ENCODE results near the gene NDUFA3. TPM values are rescaled to one million over a fixed set of nuclear protein-coding genes. Genes with fewer than 3 reads are reported as not detected.

The NDUFA3 gene
- total RNA-seq, 1 experiment from 2014 or later, result 134 TPM

- CTCF ChIA-PET, result interaction anchor here (0.5 kb wide), 1 partner anchor 184 kb away, joined by 3 read pairs; no protein-coding TSS in a partner anchor
- H3K9me2 ChIP-seq (ENCODE audit: insufficient read depth), result no peaks in the 10 kb centered on the region
- H3K4me3 ChIP-seq, result no peak overlapping the region
- H2AFZ ChIP-seq, result no peak overlapping the region
- intact Hi-C loops (cut with micrococcal nuclease; ENCODE audit: unreplicated experiment), result no loop called here
- H3K4me1 ChIP-seq (replicated peaks; ENCODE audit: insufficient read depth), result no peaks in the 10 kb centered on the region
- no peak overlapping the region for H3K4me2 ChIP-seq
- H3K36me3 ChIP-seq (ENCODE audit: low read depth), result peaks cover 36% of the 10 kb centered on the region
- H3K79me2 ChIP-seq (ENCODE audit: low read depth), result peaks cover 28% of the 10 kb centered on the region
- H3F3A ChIP-seq (ENCODE audit: insufficient read depth, low read depth), result peaks cover 25% of the 10 kb centered on the region; the same call in 1 of the 2 replicates
- BruUV-seq (replicated peaks), result no TSS peak
- peaks cover 43% of the 10 kb centered on the region for H4K20me1 ChIP-seq (ENCODE audit: insufficient read depth)
- H3K27me3 ChIP-seq (ENCODE audit: insufficient read depth, low read depth), result no peaks in the 10 kb centered on the region
- DNase-seq, result no peak
- no peak overlapping the region for H3K27ac ChIP-seq
- POLR2A ChIA-PET (ENCODE audit: unreplicated experiment), result no interaction called here
- H3K9me3 ChIP-seq (ENCODE audit: insufficient read depth, low read depth), result no peaks in the 10 kb centered on the region
- no peak for TF ChIP-seq EZH2 (IDR thresholded peaks at IDR 0.05; ENCODE audit: low read depth)
- TF ChIP-seq CTCF (conservative IDR thresholded peaks at IDR 0.05), result no peak
Observed at GRCh38 chr19:54145541-54146158, 43.0 kb downstream of the NDUFA3 start.

DNA sequence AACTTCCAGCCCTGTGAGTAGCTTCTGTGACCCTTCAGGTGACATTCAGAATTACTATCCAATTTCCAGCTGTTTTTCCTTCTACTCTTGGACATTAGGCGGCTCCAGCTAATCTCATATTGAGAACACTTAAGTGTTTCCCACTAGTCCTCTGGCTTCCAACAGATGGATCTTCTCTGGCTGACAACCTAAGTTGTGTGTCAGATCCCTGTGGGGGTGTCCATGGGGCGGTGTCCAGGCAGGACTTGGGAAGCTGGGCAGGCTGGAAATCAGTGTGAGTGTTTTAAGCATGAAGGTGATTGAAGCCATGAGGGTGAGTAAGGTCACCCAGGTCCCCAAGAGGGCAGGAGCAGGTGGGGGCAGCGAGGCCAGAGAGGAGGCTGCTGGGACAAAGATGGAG is 45.0 kb downstream of the NDUFA3 start:
- Histone ChIP-seq H3F3A (ENCODE audit: insufficient read depth, low read depth) (peaks cover 40% of the 10 kb centered on the region; the same call in 1 of the 2 replicates), H3K4me2 (no peak overlapping the region), H2AFZ (no peak overlapping the region), H3K9me2 (ENCODE audit: insufficient read depth) (no peaks in the 10 kb centered on the region), H3K9me3 (ENCODE audit: insufficient read depth, low read depth) (no peaks in the 10 kb centered on the region), H3K79me2 (ENCODE audit: low read depth) (peaks cover 8% of the 10 kb centered on the region), H3K36me3 (ENCODE audit: low read depth) (peaks cover 32% of the 10 kb centered on the region), H3K4me3 (no peak overlapping the region), H3K27ac (no peak overlapping the region), H3K4me1 (replicated peaks; ENCODE audit: insufficient read depth) (no peaks in the 10 kb centered on the region), H3K27me3 (ENCODE audit: insufficient read depth, low read depth) (no peaks in the 10 kb centered on the region), H4K20me1 (ENCODE audit: insufficient read depth) (peaks cover 41% of the 10 kb centered on the region)
- BruUV-seq (replicated peaks), result no TSS peak
- ChIA-PET CTCF (no interaction called here), POLR2A (ENCODE audit: unreplicated experiment) (interaction anchor here (0.6 kb wide), 1 partner anchor 11 kb away, joined by 7 read pairs; no protein-coding TSS in a partner anchor)
- DNase-seq, result no peak
- intact Hi-C loops (cut with micrococcal nuclease; ENCODE audit: unreplicated experiment), result no loop called here
- no peak for TF ChIP-seq CTCF (conservative IDR thresholded peaks at IDR 0.05)

GRCh38 chr19:54148158-54148557 is 45.5 kb downstream of the NDUFA3 start:
- no peaks in the 10 kb centered on the region for H3K27me3 ChIP-seq (ENCODE audit: insufficient read depth, low read depth)
- intact Hi-C loops (cut with micrococcal nuclease; ENCODE audit: unreplicated experiment), result no loop called here
- no peak for DNase-seq
- CTCF ChIA-PET, result no interaction called here
- peaks cover 45% of the 10 kb centered on the region; the same call in 1 of the 2 replicates for H3F3A ChIP-seq (ENCODE audit: insufficient read depth, low read depth)
- BruUV-seq (replicated peaks), result no TSS peak
- H3K36me3 ChIP-seq (ENCODE audit: low read depth), result peaks cover 27% of the 10 kb centered on the region
- H3K27ac ChIP-seq, result no peak overlapping the region
- H3K4me3 ChIP-seq, result no peak overlapping the region
- no peaks in the 10 kb centered on the region for H3K9me3 ChIP-seq (ENCODE audit: insufficient read depth, low read depth)
- TF ChIP-seq CTCF (conservative IDR thresholded peaks at IDR 0.05), result no peak
- TF ChIP-seq EZH2 (IDR thresholded peaks at IDR 0.05; ENCODE audit: low read depth), result no peak
- POLR2A ChIA-PET (ENCODE audit: unreplicated experiment), result interaction anchor here (0.6 kb wide), 1 partner anchor 11 kb away, joined by 7 read pairs; no protein-coding TSS in a partner anchor
- H4K20me1 ChIP-seq (ENCODE audit: insufficient read depth), result peaks cover 40% of the 10 kb centered on the region
- no peaks in the 10 kb centered on the region for H3K4me1 ChIP-seq (replicated peaks; ENCODE audit: insufficient read depth)
- H3K9me2 ChIP-seq (ENCODE audit: insufficient read depth), result no peaks in the 10 kb centered on the region
- no peak overlapping the region for H2AFZ ChIP-seq
- no peak overlapping the region for H3K4me2 ChIP-seq
- H3K79me2 ChIP-seq (ENCODE audit: low read depth), result peaks cover 3% of the 10 kb centered on the region; the same call in 1 of the 2 replicates

All from PC-9 (cell line).